Measurements from ENCODE around the gene CAPN8.

CAPN8 gene

GRCh38 chr1:223551610-223552009 is 113.9 kb downstream of the CAPN8 start:
- WGBS: 50% methylated on average over 2 of the region's 3 CpGs
- H3K27me3 ChIP-seq (ENCODE audit: control insufficient read depth in 1 of 2, insufficient read depth in 1 of 2, low read length in 2 of 2): peaks cover 15 to 44% of the 10 kb centered on the region in 2 experiments

GRCh38 chr1:223549740-223550139 is 115.8 kb downstream of the CAPN8 start:
- Histone ChIP-seq H2BK12ac (ENCODE audit: low read length in 2 of 2) (no peak overlapping the region), H3K23ac (ENCODE audit: low read length in 2 of 2) (no peak overlapping the region), H2BK15ac (ENCODE audit: low read depth, poor library complexity, severe bottlenecking) (no peak overlapping the region), H4K8ac (ENCODE audit: low read length) (no peak overlapping the region), H3K4ac (ENCODE audit: low read depth in 1 of 2, low read length in 2 of 2) (no peak overlapping the region), H3K18ac (ENCODE audit: low read depth in 1 of 2, low read length in 2 of 2) (no peak overlapping the region), H3K4me2 (ENCODE audit: low read length, poor library complexity, severe bottlenecking) (no peak overlapping the region), H2BK5ac (ENCODE audit: low read depth, low read length, poor library complexity, severe bottlenecking) (no peak overlapping the region), H3K4me3 (ENCODE audit: insufficient read depth in 1 of 2, low read depth in 1 of 2, low read length in 2 of 2) (no peak overlapping the region), H2AFZ (ENCODE audit: low read depth, low read length) (no peak overlapping the region), H3K27ac (ENCODE audit: low read length, poor library complexity, severe bottlenecking) (no peak overlapping the region), H2BK120ac (ENCODE audit: low read depth, low read length) (no peak overlapping the region), H3K36me3 (ENCODE audit: control insufficient read depth in 1 of 2, insufficient read depth in 2 of 2, low read depth in 1 of 2, low read length in 2 of 2) (no peaks in the 10 kb centered on the region), H2AK5ac (ENCODE audit: low read length, severe bottlenecking) (no peak overlapping the region), H3K14ac (ENCODE audit: low read length in 2 of 2) (no peak overlapping the region), H3K9ac (ENCODE audit: low read length) (no peak overlapping the region), H3K79me1 (replicated peaks; ENCODE audit: low read length, poor library complexity, severe bottlenecking) (no peaks in the 10 kb centered on the region), H3K9me3 (ENCODE audit: control insufficient read depth, low read length) (no peaks in the 10 kb centered on the region), H4K91ac (ENCODE audit: low read length) (no peak overlapping the region), H3K27me3 (ENCODE audit: control insufficient read depth in 1 of 2, insufficient read depth in 1 of 2, low read length in 2 of 2) (peaks cover 15 to 56% of the 10 kb centered on the region in 2 experiments), H3K4me1 (ENCODE audit: control insufficient read depth, insufficient read depth, low read depth, low read length) (no peaks in the 10 kb centered on the region)
- 100% methylated on average over 1 of the region's 1 CpG for WGBS
- DNase-seq: no peak

More at GRCh38 chr1:223551610-223552009, 113.9 kb downstream of the CAPN8 start:
- Histone ChIP-seq H2BK15ac (ENCODE audit: low read depth, poor library complexity, severe bottlenecking) (no peak overlapping the region), H2AK5ac (ENCODE audit: low read length, severe bottlenecking) (no peak overlapping the region), H2BK12ac (ENCODE audit: low read length in 2 of 2) (no peak overlapping the region), H3K4me1 (ENCODE audit: control insufficient read depth, insufficient read depth, low read depth, low read length) (no peaks in the 10 kb centered on the region), H3K23ac (ENCODE audit: low read length in 2 of 2) (no peak overlapping the region), H3K27ac (ENCODE audit: low read length, poor library complexity, severe bottlenecking) (no peak overlapping the region), H3K4me2 (ENCODE audit: low read length, poor library complexity, severe bottlenecking) (no peak overlapping the region), H4K8ac (ENCODE audit: low read length) (no peak overlapping the region), H3K18ac (ENCODE audit: low read depth in 1 of 2, low read length in 2 of 2) (no peak overlapping the region), H2BK5ac (ENCODE audit: low read depth, low read length, poor library complexity, severe bottlenecking) (no peak overlapping the region), H3K79me1 (replicated peaks; ENCODE audit: low read length, poor library complexity, severe bottlenecking) (no peaks in the 10 kb centered on the region), H3K4me3 (ENCODE audit: insufficient read depth in 1 of 2, low read depth in 1 of 2, low read length in 2 of 2) (no peak overlapping the region), H2AFZ (ENCODE audit: low read depth, low read length) (no peak overlapping the region), H4K91ac (ENCODE audit: low read length) (no peak overlapping the region), H3K14ac (ENCODE audit: low read length in 2 of 2) (no peak overlapping the region), H3K4ac (ENCODE audit: low read depth in 1 of 2, low read length in 2 of 2) (no peak overlapping the region), H3K36me3 (ENCODE audit: control insufficient read depth in 1 of 2, insufficient read depth in 2 of 2, low read depth in 1 of 2, low read length in 2 of 2) (no peaks in the 10 kb centered on the region), H3K9me3 (ENCODE audit: control insufficient read depth, low read length) (no peaks in the 10 kb centered on the region), H2BK120ac (ENCODE audit: low read depth, low read length) (no peak overlapping the region), H3K9ac (ENCODE audit: low read length) (no peak overlapping the region)
- no peak for DNase-seq

GRCh38 chr1:223547316-223548114 is 118.0 kb downstream of the CAPN8 start:
- no peaks in the 10 kb centered on the region for H3K36me3 ChIP-seq (ENCODE audit: control insufficient read depth in 1 of 2, insufficient read depth in 2 of 2, low read depth in 1 of 2, low read length in 2 of 2)
- H3K14ac ChIP-seq (ENCODE audit: low read length in 2 of 2): no peak overlapping the region
- no peak overlapping the region for H3K27ac ChIP-seq (ENCODE audit: low read length, poor library complexity, severe bottlenecking)
- H4K91ac ChIP-seq (ENCODE audit: low read length): no peak overlapping the region
- WGBS: 74% methylated on average over 6 of the region's 7 CpGs
- H3K4ac ChIP-seq (ENCODE audit: low read depth in 1 of 2, low read length in 2 of 2): no peak overlapping the region
- no peak overlapping the region for H2AK5ac ChIP-seq (ENCODE audit: low read length, severe bottlenecking)
- H3K9ac ChIP-seq (ENCODE audit: low read length): no peak overlapping the region
- no peak overlapping the region for H2BK5ac ChIP-seq (ENCODE audit: low read depth, low read length, poor library complexity, severe bottlenecking)
- DNase-seq: no peak
- H3K9me3 ChIP-seq (ENCODE audit: control insufficient read depth, low read length): no peaks in the 10 kb centered on the region
- H3K4me1 ChIP-seq (ENCODE audit: control insufficient read depth, insufficient read depth, low read depth, low read length): no peaks in the 10 kb centered on the region
- no peak overlapping the region for H3K4me2 ChIP-seq (ENCODE audit: low read length, poor library complexity, severe bottlenecking)
- no peak overlapping the region for H3K18ac ChIP-seq (ENCODE audit: low read depth in 1 of 2, low read length in 2 of 2)
- H2BK15ac ChIP-seq (ENCODE audit: low read depth, poor library complexity, severe bottlenecking): no peak overlapping the region
- no peaks in the 10 kb centered on the region for H3K79me1 ChIP-seq (replicated peaks; ENCODE audit: low read length, poor library complexity, severe bottlenecking)
- no peak overlapping the region for H3K23ac ChIP-seq (ENCODE audit: low read length in 2 of 2)
- H2AFZ ChIP-seq (ENCODE audit: low read depth, low read length): no peak overlapping the region
- H2BK12ac ChIP-seq (ENCODE audit: low read length in 2 of 2): no peak overlapping the region
- no peak overlapping the region for H2BK120ac ChIP-seq (ENCODE audit: low read depth, low read length)
- peaks cover 15 to 55% of the 10 kb centered on the region in 2 experiments for H3K27me3 ChIP-seq (ENCODE audit: control insufficient read depth in 1 of 2, insufficient read depth in 1 of 2, low read length in 2 of 2)
- H3K4me3 ChIP-seq (ENCODE audit: insufficient read depth in 1 of 2, low read depth in 1 of 2, low read length in 2 of 2): no peak overlapping the region
- no peak overlapping the region for H4K8ac ChIP-seq (ENCODE audit: low read length)

GRCh38 chr1:223545343-223545742 is 120.2 kb downstream of the CAPN8 start:
- no peak for DNase-seq
- H2AK5ac ChIP-seq (ENCODE audit: low read length, severe bottlenecking): no peak overlapping the region
- H3K27me3 ChIP-seq (ENCODE audit: control insufficient read depth in 1 of 2, insufficient read depth in 1 of 2, low read length in 2 of 2): peaks cover 28 to 64% of the 10 kb centered on the region in 2 experiments
- H2BK120ac ChIP-seq (ENCODE audit: low read depth, low read length): no peak overlapping the region
- no peak overlapping the region for H3K4me3 ChIP-seq (ENCODE audit: insufficient read depth in 1 of 2, low read depth in 1 of 2, low read length in 2 of 2)
- no peak overlapping the region for H3K4ac ChIP-seq (ENCODE audit: low read depth in 1 of 2, low read length in 2 of 2)
- H2BK5ac ChIP-seq (ENCODE audit: low read depth, low read length, poor library complexity, severe bottlenecking): no peak overlapping the region
- H2AFZ ChIP-seq (ENCODE audit: low read depth, low read length): no peak overlapping the region
- no peaks in the 10 kb centered on the region for H3K4me1 ChIP-seq (ENCODE audit: control insufficient read depth, insufficient read depth, low read depth, low read length)
- no peak overlapping the region for H3K14ac ChIP-seq (ENCODE audit: low read length in 2 of 2)
- H4K91ac ChIP-seq (ENCODE audit: low read length): no peak overlapping the region
- no peak overlapping the region for H3K18ac ChIP-seq (ENCODE audit: low read depth in 1 of 2, low read length in 2 of 2)
- no peaks in the 10 kb centered on the region for H3K79me1 ChIP-seq (replicated peaks; ENCODE audit: low read length, poor library complexity, severe bottlenecking)
- 82% methylated on average over 4 of the region's 4 CpGs for WGBS
- H2BK12ac ChIP-seq (ENCODE audit: low read length in 2 of 2): no peak overlapping the region
- no peaks in the 10 kb centered on the region for H3K9me3 ChIP-seq (ENCODE audit: control insufficient read depth, low read length)
- no peak overlapping the region for H3K4me2 ChIP-seq (ENCODE audit: low read length, poor library complexity, severe bottlenecking)
- H4K8ac ChIP-seq (ENCODE audit: low read length): no peak overlapping the region
- H3K9ac ChIP-seq (ENCODE audit: low read length): no peak overlapping the region
- no peak overlapping the region for H2BK15ac ChIP-seq (ENCODE audit: low read depth, poor library complexity, severe bottlenecking)
- H3K36me3 ChIP-seq (ENCODE audit: control insufficient read depth in 1 of 2, insufficient read depth in 2 of 2, low read depth in 1 of 2, low read length in 2 of 2): no peaks in the 10 kb centered on the region
- H3K27ac ChIP-seq (ENCODE audit: low read length, poor library complexity, severe bottlenecking): no peak overlapping the region
- no peak overlapping the region for H3K23ac ChIP-seq (ENCODE audit: low read length in 2 of 2)

Data from mesenchymal stem cell (in vitro differentiated cells and primary cell).